Loucy (cell line): ENCODE measurements around the gene POLR3GL.

ENCODE experiments used
- H2AFZ ChIP-seq: fragments of 200-600 bp; sonication (generic); 2 replicates; pipeline ENCODE4 v1.6.0; 2016; ENCODE audit warnings: antibody characterized with exemption, mild to moderate bottlenecking, low read length, moderate library complexity
- H3F3A ChIP-seq: fragments of 200-600 bp; 2 replicates; pipeline ENCODE4 v1.6.0; 2016; ENCODE audit warnings: antibody characterized with exemption, low read depth, mild to moderate bottlenecking
- H3K27me3 ChIP-seq: fragments of 200-600 bp; sonication (generic); 2 replicates; pipeline ENCODE4 v1.6.1; 2014; ENCODE audit warnings: low read length, mild to moderate bottlenecking; ENCODE audit not compliant: insufficient read depth, poor library complexity, severe bottlenecking
- H3K36me3 ChIP-seq: fragments of 200-600 bp; sonication (generic); 2 replicates; pipeline ENCODE4 v1.6.1; 2016; ENCODE audit warnings: low read length; ENCODE audit not compliant: insufficient read depth
- H3K4me1 ChIP-seq: fragments of 200-600 bp; sonication (generic); 2 replicates; pipeline ENCODE4 v1.5.1; 2014; ENCODE audit warnings: low read length, mild to moderate bottlenecking; ENCODE audit not compliant: insufficient read depth, poor library complexity, severe bottlenecking
- H3K4me2 ChIP-seq: fragments of 200-600 bp; sonication (generic); 2 replicates; pipeline ENCODE4 v1.6.0; 2014; ENCODE audit warnings: antibody characterized with exemption, low read length, low read depth, mild to moderate bottlenecking; ENCODE audit not compliant: poor library complexity, severe bottlenecking
- H3K4me3 ChIP-seq: fragments of 200-600 bp; sonication (generic); 2 replicates; pipeline ENCODE4 v1.5.1; 2014; ENCODE audit warnings: low read length, mild to moderate bottlenecking, mixed read lengths; ENCODE audit not compliant: poor library complexity, severe bottlenecking
- H3K79me2 ChIP-seq: fragments of 200-600 bp; sonication (generic); 2 replicates; pipeline ENCODE4 v1.6.1; 2014; ENCODE audit warnings: low read length; ENCODE audit not compliant: insufficient read depth
- H3K9ac ChIP-seq: fragments of 200-600 bp; sonication (generic); 2 replicates; pipeline ENCODE4 v1.6.0; 2014; ENCODE audit warnings: mild to moderate bottlenecking, low read depth, low read length, moderate library complexity; ENCODE audit not compliant: poor library complexity, severe bottlenecking
- H3K9me2 ChIP-seq: fragments of 200-600 bp; sonication (generic); replicated peaks from 2 replicates; pipeline ENCODE4 v1.6.1; 2016; ENCODE audit warnings: low read depth, low read length, mixed read lengths
- H3K9me3 ChIP-seq: fragments of 200-600 bp; sonication (generic); 2 replicates; pipeline ENCODE4 v1.6.1; 2014; ENCODE audit warnings: mild to moderate bottlenecking, antibody characterized with exemption, low read length, low read depth; ENCODE audit not compliant: insufficient read depth
- H4K20me1 ChIP-seq: fragments of 200-600 bp; sonication (generic); 2 replicates; pipeline ENCODE4 v1.6.0; 2014; ENCODE audit warnings: antibody characterized with exemption, low read length, mild to moderate bottlenecking; ENCODE audit not compliant: insufficient read depth, poor library complexity, severe bottlenecking
- CTCF ChIP-seq: fragments of 200-600 bp; sonication (generic); conservative IDR thresholded peaks from 2 replicates; pipeline ENCODE4 v1.5.1; 2014; ENCODE audit warnings: mild to moderate bottlenecking, antibody characterized with exemption, low read length
- EZH2phosphoT487 ChIP-seq: fragments of 200-600 bp; IDR thresholded peaks from 2 replicates; pipeline ENCODE4 v1.6.1; 2018; ENCODE audit warnings: antibody characterized with exemption, mild to moderate bottlenecking, moderate library complexity, borderline replicate concordance

The POLR3GL gene

GRCh38 chr1:146013559-146013922 is 49.1 kb downstream of the POLR3GL start:
- Histone ChIP-seq H3K27me3 (no peaks in the 10 kb centered on the region), H3K9me3 (no peaks in the 10 kb centered on the region), H3F3A (no peaks in the 10 kb centered on the region), H4K20me1 (no peaks in the 10 kb centered on the region), H3K9ac (no peak overlapping the region), H3K9me2 (no peaks in the 10 kb centered on the region), H3K4me3 (no peak overlapping the region), H3K4me2 (no peak overlapping the region), H3K4me1 (no peaks in the 10 kb centered on the region), H3K79me2 (no peaks in the 10 kb centered on the region), H3K36me3 (no peaks in the 10 kb centered on the region), H2AFZ (no peak overlapping the region)
- TF ChIP-seq EZH2phosphoT487 (no peak), CTCF (no peak)

GRCh38 chr1:146016891-146017290 is 52.4 kb downstream of the POLR3GL start:
- H3F3A ChIP-seq, result no peaks in the 10 kb centered on the region
- no peaks in the 10 kb centered on the region for H3K27me3 ChIP-seq
- H3K4me2 ChIP-seq, result no peak overlapping the region

GRCh38 chr1:146019231-146020057 is 55.0 kb downstream of the POLR3GL start:
- Histone ChIP-seq H3K9ac (no peak overlapping the region), H3K4me2 (no peak overlapping the region), H2AFZ (no peak overlapping the region)

More at GRCh38 chr1:146016891-146017290, 52.4 kb downstream of the POLR3GL start:
- H4K20me1 ChIP-seq, result no peaks in the 10 kb centered on the region
- no peak overlapping the region for H3K4me3 ChIP-seq
- H3K9ac ChIP-seq, result no peak overlapping the region
- no peaks in the 10 kb centered on the region for H3K79me2 ChIP-seq
- H2AFZ ChIP-seq, result no peak overlapping the region
- no peaks in the 10 kb centered on the region for H3K4me1 ChIP-seq
- H3K9me3 ChIP-seq, result no peaks in the 10 kb centered on the region
- H3K36me3 ChIP-seq, result no peaks in the 10 kb centered on the region
- no peaks in the 10 kb centered on the region for H3K9me2 ChIP-seq
- no peak for TF ChIP-seq EZH2phosphoT487
- no peak for TF ChIP-seq CTCF

More at GRCh38 chr1:146019231-146020057, 55.0 kb downstream of the POLR3GL start:
- H3K9me2 ChIP-seq, result no peaks in the 10 kb centered on the region
- TF ChIP-seq EZH2phosphoT487 (no peak), CTCF (no peak)
- H4K20me1 ChIP-seq, result no peaks in the 10 kb centered on the region
- H3K4me3 ChIP-seq, result no peak overlapping the region
- H3K27me3 ChIP-seq, result no peaks in the 10 kb centered on the region
- no peaks in the 10 kb centered on the region for H3K4me1 ChIP-seq
- no peaks in the 10 kb centered on the region for H3K36me3 ChIP-seq
- H3F3A ChIP-seq, result no peaks in the 10 kb centered on the region
- H3K9me3 ChIP-seq, result no peaks in the 10 kb centered on the region
- H3K79me2 ChIP-seq, result no peaks in the 10 kb centered on the region
